GM12875 (cell line): Measurements from ENCODE around the gene SULT4A1.

Source experiments
- H3K4me3 ChIP-seq: one replicate; pipeline ENCODE4 v1.5.1; 2011; ENCODE audit warnings: low read depth, low read length, control low read depth
- TF ChIP-seq, protein P1 (sequence below): IDR thresholded peaks from 2 replicates; pipeline ENCODE4 v1.5.1; 2011; ENCODE audit warnings: low read depth, mild to moderate bottlenecking, control low read depth, inconsistent platforms, low read length, moderate library complexity, borderline replicate concordance; ENCODE audit not compliant: insufficient read depth

Gene SULT4A1

DNA sequence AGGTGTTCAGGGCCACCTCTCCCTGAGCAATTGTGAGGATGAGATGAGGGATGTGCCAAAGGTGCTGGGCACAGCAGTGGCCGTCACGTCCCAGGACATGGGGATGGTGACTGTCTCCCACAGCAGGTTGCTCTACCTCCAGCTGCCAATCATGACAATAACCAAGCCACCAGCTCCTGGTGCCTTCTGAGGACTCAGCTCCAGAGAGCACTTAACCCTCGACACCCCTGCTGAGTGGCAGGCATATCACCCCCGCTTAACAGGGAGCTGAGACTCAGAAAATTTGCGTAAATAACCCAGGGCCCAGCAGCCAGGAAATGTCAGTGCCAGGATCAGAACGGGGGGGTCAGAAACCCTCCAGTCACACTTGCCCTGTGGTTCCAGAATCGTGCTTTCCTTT is 37.9 kb upstream of the SULT4A1 start:
- no peak overlapping the region for H3K4me3 ChIP-seq
- TF ChIP-seq, protein P1, sequence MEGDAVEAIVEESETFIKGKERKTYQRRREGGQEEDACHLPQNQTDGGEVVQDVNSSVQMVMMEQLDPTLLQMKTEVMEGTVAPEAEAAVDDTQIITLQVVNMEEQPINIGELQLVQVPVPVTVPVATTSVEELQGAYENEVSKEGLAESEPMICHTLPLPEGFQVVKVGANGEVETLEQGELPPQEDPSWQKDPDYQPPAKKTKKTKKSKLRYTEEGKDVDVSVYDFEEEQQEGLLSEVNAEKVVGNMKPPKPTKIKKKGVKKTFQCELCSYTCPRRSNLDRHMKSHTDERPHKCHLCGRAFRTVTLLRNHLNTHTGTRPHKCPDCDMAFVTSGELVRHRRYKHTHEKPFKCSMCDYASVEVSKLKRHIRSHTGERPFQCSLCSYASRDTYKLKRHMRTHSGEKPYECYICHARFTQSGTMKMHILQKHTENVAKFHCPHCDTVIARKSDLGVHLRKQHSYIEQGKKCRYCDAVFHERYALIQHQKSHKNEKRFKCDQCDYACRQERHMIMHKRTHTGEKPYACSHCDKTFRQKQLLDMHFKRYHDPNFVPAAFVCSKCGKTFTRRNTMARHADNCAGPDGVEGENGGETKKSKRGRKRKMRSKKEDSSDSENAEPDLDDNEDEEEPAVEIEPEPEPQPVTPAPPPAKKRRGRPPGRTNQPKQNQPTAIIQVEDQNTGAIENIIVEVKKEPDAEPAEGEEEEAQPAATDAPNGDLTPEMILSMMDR = no peak

DNA sequence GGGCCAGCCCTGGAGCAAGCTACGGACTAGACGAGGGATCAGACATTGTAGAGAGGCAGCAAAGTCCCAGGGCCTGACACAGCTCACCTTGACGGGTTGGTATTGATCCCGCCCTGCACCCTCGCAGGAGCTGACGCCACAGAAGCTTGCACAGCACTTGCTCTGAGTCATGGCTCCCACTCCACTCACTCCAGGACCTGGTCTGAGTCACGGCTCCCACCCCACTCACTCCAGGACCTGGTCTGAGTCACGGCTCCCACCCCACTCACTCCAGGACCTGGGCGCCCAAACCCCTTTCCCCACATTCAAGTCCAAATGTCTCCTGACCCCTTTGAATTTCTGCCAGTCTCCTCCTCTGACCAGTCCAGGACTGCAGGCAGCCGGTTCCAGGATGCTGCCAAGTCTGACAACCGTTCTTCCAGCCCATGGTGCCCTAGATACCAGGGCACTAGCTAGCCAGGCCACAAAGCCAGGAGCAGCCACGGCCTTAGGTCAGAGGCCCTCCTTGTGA is 35.5 kb upstream of the SULT4A1 start:
- H3K4me3 ChIP-seq = no peak overlapping the region
- TF ChIP-seq, protein P1 = no peak

DNA sequence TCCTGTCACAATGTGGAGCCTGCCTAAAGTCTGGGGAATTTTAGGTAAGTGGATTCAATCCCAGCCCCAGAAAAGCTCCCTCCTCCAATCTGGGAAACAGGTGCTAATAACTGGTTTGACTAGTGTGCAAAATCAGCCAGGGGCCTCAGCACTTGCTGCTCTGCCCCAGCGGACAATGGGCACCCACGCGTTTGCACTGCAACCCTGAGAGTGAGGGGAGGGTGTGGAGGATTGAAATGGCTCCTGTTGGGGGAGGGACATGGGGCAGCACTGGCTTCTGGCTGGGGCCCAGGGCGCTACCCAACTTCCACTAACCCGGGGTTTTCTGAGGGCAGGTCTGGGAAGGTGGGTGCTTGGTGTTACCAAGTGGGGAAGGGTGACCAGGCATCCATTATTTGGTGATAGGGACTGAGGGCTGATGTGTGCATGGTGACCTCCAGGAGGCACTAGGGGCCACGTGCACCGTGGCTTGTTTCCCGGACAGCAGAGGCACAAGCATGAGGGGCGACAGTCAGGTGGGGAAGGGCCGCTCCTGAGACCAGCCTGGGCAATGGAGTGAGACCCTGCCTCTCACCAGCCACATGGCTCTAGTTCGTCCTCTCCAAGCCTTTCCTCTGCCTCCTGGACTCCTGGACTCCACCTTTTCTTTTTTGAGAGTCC is 33.8 kb upstream of the SULT4A1 start:
- no peak overlapping the region for H3K4me3 ChIP-seq
- TF ChIP-seq, protein P1 = no peak

DNA sequence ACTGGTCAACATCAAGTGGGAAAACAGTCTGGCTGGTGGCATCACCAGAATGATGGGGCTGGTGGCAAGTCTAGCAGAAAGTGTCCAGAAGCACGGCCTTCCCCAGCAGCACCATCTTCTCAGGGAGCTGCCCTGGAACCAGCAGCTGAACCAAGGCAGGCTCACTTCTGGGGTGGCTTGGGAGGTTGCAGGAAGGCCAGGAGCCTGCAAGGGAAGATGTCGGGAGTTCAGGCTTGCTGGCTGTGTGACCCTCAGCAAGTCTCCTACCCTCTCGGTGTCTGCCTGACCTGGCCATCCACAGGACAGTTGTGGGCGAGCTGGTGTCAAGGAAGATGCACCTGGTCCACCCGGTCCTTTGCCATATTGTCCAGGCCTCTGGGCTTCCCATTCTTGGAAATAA is 31.8 kb upstream of the SULT4A1 start:
- no peak overlapping the region for H3K4me3 ChIP-seq
- TF ChIP-seq, protein P1 = no peak

DNA sequence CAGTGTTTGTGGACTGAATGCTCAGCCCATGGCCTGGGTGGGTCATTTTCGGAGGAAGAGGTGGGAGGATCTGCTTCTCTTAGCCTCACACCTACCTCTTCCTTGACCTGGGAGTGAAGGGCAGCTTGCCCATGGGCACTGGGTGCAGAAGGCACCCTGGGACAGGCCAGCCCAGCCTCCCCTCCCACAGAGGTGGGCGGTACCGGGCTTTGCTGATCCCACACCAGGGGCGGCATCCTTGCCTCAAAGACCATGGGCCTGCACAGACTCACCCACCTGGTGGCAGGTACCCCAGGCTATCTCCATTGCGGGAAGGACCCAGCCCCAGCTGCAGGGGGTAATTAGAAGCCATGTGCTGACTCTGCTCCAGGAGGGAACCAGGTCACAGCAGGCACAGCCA is 31.0 kb upstream of the SULT4A1 start:
- TF ChIP-seq, protein P1 = no peak
- no peak overlapping the region for H3K4me3 ChIP-seq

DNA sequence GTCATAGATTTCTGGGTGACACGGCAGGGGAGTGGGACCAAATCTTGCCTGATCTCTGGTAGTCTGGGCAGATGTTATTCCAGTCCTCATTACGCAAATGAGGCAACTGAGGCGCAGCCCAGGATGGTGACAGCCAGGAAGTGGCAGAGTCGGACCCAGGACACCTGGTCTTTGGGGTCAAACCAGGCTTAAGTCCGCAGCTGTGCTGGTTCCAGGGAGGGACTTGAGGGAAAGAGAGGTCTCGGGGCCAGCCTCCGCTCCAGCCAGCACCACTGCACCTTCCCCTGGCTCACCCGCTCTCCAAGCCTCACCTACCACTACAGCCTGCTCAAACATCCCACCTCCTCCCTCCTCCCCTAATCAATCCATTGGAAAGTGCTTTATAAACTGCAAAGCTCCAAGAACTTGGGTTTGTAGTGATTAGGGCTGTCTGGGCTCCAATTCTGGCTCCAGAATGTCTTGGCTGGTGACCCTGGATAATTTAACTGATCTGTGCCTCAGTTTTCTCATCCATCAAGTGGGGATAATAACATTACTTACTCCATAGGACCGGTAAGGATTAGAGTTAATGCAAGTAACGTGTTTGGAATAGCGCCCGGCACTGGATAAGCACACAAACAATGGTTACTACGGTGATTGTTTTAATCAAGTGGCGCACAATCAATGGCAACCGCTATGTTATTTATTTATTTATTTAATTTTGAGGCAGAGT is 30.0 kb upstream of the SULT4A1 start:
- TF ChIP-seq, protein P1 = no peak
- no peak overlapping the region for H3K4me3 ChIP-seq
